ENCODE measurements around the gene TBX10. TPM values are rescaled to one million over a fixed set of nuclear protein-coding genes. Genes with fewer than 3 reads are reported as not detected.
"Not testable (repeated sequence)": the region's sequence is repeated elsewhere in the genome, so short reads cannot be mapped to it uniquely, and the experiment has no call there.

Gene TBX10
- not detected for total RNA-seq

DNA sequence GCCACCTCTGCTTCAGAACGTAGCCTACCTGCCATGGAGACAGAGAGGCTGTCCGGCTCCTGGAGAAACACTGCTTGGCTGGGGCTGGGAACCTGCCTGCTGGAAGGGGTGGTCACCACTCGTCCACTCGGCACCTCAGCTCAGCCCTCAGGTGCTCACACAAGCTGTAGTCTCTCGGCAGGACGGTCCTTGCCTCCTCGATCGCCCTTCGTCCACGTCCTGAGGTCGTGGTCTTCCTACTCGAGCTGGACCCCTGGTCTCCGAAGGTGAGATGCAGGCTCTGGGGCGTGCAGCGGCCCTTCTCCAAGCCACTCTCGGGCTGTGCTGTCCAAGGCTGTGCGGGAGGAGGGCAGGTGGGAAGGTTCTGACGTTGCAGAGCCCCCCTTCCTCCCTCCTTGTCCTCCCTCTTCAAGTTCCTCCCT, at the start of gene TBX10:
Gene TBX10, minus strand, starts transcription at position 326 of the 422 bp plus-strand sequence. Its CDS starts 291 bp downstream, at position 35.
- DNase-seq: no peak

DNA sequence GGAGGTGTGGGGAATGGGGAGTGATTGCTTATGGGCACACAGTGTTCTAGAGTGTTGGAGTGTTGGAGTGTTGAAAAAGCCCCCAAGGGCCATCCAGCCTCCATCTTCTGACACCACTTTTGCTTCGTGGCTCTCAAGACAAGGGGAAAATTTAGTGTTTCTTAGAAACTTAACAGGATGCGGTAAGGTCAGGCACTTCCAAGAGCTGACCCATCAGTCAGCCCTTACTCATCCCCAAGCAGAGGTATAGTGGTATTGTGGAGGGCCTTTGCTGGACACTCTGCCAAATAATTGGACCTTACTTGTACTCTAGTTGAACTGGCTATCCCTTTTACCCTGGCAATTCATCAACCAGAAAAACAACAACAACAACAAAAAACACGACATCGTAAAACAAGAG, 49.6 kb upstream of the TBX10 start:
- DNase-seq: no peak

DNA sequence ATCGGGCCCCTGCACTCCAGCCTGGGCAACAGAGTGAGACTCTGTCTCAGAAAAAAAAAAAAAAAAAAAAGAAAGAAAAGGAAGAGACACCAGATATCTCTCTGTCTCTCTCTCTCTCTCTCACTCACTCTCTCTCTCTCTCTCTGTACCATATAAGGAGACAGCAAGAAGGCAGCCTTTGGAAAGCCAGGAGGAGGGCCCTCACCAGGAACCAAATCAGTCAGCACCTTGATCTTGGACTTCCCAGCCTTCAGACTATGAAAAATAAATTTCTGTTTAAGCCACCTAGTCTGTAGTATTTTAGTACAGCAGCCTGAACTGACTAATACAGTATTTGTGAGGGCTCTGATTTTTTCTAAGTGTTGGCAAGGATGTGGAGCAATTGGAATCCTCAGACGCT, 48.4 kb upstream of the TBX10 start:
- DNase-seq: no peak

DNA sequence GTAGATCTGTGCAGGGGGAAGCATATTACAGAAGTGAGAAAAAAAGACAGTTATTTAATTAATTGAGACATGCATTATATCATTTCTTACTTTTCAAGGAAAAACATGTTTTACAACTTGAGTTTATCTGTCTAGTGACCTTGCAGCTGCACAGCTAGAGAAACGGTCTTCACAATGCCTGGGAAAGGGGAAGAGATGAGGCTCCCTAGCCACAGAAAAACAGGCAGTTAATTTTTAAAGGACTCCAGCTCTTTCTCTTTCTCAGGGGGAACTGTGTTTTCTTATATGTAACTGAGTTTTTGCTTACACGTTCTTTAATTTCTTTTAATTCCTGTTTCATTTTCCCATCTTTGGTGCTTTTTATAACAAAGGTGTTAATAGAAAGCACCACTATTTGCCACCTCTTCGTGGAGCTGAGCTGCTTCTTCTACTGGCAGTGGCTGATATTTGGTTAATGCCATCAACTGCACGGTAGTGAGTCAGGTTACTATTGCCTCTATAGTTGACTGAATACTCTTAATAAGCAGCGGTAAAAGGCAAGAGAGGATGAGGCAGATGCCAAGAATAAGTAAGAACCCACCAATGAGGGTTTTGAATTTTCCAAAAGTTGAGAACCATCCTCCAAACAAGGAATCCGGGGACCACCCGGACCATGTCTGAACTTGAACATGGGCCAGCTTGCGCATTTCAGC, 46.2 kb upstream of the TBX10 start:
- DNase-seq: not testable (repeated sequence)

DNA sequence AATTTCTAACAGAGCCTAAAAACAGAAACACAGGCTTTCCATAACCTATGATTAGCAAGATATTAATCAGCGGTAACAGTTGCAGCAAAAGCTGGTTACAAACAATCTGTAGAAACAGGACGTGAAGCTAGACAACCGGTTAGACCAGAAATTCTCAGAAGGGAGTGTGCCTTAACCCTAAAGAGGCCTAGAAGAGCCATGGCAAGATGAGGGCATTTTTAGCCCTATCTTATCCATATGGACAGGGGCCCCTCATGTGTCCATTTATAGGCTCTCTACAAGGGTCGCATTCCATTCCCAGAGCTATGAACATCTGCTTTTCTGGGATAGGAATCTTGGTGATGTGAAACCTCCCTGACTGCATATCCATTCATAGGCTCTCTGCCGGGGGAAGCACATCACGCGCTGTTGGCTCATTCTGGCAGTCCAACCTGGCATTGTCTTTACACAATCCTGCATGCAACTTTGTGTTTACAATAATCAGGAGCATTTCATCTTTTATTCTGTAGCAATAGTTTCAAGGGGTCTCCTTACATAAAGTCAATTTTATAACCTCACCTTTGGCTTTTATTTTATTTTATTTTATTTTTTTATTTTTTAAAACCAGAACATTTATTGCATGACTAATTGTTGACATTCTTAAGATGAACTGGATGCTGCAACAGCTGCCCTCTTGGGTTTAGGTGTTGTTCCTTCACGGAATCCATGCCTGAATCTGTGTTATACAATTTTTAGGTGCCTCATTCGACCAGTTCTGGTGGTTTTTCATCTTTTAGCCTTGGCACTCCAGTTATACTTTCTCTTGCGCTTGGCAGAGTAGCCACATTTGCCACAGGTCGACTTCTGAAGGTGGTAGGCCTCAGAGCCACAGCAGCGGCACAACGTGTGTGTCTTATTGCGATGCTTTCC, 42.8 kb upstream of the TBX10 start:
- DNase-seq: not testable (repeated sequence)

DNA sequence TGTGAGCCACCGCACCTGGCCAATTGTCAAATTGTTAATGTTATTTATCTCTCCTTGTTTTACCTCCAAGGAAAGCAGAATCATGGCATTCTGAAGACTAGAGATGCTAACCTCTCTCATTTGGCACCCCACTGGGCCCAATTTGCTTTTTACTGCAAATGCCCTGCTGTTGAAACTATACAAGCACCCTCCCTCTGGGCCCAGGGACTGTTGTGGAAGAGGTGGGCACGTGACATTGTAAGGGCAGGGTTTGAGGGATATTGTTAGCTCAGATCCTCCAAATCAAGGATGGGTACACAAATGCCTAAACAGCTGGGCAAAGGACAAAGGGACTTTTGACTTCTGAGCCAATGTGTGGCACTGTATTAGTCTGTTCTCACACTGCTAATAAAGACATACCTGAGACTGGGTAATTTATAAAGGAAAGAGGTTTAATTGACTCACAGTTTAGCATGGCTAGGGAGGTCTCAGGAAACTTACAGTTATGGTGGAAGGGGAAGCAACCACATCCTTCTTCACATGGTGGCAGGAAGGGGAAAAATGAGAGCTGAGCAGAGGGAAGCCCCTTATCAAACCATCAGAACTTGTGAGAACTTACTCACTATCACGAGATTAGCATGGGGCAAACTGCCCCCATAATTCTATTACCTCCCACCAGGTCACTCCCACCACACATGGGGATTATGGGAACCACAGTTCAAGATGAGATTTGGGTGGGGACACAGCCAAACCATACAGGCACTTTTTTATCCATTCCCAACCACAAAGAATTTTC, 41.3 kb upstream of the TBX10 start:
- DNase-seq: no peak

DNA sequence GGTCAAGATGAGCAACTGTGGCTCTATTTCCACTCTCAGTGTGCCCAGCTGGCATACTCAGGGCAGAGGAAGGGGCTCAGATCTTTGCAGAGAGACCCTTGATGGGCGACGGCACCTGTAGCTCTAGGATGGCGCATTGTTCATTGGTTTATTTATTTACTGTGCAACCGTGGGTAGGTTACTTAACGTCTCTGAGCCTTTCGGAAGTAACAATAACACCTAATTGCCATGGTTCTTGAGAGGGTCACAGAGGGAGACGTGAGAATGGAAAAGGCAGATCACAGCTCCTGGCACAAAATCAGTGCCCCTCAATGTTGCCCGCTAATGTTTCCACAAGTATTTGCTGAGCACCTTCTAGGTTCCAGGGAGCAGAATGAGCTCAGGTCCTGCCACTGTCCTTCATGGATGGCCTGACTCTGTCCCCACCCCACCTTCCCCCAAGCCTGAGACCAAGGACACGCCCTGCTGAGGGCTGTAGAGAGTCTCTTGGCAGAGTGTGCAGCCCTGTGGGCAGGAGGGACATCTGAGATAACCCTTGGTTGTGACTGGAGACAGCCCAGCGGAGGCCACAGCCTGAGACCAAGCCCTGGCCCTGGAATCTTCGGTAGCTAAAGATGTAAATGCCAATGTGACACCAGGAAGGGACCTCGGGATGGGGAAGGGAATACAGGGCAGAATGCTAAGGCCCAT, 35.6 kb upstream of the TBX10 start:
- DNase-seq: no peak

DNA sequence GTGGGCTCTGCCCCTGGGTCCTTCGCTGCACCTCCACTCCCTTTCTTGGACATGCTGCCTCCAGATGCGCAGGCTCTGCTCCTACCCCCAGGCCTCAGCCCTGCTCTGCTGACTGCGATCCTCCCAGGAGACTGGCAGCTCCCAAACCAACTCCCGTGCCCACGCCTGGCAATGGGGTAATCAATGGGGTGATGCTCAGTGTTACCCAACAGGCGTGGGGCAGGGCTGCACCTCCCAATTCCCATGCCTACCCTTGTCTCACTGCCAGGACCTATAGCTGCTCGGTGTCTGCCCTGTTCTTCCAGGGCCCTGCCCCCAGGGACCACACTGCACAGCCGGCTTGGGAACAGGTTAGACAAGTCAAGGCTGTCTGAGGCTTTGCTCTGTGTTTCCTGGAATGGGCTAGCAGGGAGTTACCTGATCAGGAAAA, 34.9 kb upstream of the TBX10 start, which contains the start of gene ALDH3B2:
Gene ALDH3B2, minus strand, starts transcription at position 182 of the 430 bp plus-strand sequence. CDS start 7,688 bp downstream, outside the sequence.
- peak; percentile 18 for DNase-seq

DNA sequence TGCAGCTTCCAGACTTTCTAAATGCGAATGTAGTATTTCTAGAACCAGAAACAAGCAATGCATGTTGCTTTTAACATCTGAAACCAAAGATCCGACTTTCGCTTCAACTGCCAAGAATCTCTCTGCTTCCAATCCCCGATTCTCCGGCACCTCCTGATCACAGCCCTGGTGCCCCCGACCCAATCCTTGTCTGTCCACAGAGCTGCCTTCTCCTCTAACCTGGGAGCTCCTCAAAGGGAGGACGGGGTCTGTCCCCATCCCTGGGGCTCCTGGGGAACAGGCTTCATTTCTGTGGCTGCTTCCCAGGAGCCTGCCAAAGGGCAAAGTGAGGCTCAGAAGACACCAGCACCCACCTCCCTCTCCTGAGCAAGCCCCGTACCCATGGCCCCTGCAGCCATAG, 34.3 kb upstream of the TBX10 start:
- no peak for DNase-seq

DNA sequence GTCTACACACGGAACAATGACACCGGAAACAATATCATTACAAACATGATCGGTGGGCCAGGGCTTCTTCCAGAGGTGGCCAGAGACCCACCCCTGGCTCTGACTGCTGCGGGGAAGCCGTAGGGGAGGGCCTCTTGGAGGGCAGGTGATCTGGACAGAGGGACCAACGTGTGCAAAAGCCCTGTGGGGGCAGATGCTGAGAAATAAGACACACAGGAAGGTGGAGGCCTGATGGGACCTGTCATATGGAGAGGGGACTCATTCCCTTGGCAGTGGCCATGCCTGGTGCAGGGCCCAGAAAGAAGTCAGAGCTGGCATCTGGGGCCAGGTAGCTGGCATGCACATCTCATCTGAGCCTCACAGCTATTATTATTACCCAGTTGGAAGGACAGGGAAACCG, 33.8 kb upstream of the TBX10 start:
- DNase-seq: no peak

DNA sequence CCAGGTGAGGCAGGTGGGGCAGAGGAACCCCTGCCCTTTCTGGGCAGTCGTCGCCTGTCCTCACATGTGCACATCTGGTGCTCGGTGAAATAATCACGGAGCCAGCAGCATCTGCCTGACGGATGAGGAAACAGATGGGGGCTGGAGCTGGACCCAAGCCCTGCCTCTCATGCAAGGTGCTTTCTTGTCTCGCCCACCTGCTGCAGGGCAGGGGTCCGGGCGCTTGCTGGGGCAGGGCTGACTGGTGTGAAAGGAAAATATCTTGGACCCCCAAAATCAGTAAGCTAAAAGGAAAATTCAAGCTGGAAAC, 31.6 kb upstream of the TBX10 start:
- DNase-seq: no peak

DNA sequence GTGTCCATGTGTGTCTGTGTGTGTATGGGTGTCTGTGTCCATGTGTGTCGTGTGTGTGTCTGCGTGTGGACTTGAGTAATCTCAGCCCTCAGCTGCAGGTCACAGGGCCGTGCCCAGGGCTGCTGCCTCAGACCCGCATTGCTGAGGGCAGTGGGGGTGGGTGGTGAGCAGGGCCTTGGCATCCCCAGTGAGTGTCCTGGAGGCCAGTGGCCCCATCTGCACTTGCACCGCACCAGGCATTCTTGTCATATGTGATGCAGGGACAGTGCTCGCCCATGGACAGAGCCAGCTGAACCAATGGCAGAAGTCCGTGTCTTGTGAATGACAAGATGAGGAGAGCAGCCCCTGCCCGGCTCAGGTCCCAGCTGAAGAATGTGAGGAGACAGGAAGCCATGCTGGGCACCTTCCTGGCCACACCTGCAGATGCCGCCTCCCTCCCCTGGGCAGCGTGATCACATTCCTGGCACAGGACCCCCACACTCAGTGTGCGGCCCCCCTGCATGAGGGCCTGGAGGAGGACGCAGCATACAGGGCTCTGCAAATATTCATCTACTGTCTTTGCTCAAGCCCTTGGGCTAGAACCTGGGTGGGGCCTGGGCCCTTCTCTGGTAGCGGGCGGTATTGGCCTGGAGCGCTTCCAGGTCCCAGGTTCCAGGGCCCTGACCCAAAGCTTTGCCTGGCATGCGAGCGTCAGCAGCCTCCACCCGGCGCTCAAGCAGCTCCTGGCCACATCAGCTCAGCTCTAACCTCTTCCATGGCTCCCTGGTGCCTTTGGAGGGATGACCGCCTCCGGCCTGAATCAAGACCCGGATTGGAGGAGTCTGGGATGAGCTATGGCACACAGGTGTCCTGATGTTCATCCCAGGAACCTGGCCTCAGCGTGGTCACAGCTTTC, 31.0 kb upstream of the TBX10 start:
- DNase-seq: no peak

DNA sequence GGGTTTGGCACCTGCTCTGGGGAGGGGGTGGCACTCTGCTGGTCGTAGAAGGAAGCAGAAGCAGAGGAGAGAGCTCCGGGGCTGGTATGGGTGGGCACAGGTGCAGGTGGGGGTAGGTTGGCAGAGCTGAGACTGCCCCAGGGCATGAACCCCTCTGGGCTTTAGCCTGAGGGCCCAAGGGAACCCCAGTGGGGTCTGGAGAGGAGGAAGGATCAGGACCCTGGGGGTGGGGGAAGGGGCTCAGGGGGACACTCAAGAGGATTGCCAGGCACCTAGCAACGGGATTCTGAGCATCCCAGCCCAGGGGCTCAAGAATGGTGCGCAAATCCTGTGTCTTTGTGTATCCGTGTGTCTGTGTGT, 28.6 kb upstream of the TBX10 start:
- no peak for DNase-seq

DNA sequence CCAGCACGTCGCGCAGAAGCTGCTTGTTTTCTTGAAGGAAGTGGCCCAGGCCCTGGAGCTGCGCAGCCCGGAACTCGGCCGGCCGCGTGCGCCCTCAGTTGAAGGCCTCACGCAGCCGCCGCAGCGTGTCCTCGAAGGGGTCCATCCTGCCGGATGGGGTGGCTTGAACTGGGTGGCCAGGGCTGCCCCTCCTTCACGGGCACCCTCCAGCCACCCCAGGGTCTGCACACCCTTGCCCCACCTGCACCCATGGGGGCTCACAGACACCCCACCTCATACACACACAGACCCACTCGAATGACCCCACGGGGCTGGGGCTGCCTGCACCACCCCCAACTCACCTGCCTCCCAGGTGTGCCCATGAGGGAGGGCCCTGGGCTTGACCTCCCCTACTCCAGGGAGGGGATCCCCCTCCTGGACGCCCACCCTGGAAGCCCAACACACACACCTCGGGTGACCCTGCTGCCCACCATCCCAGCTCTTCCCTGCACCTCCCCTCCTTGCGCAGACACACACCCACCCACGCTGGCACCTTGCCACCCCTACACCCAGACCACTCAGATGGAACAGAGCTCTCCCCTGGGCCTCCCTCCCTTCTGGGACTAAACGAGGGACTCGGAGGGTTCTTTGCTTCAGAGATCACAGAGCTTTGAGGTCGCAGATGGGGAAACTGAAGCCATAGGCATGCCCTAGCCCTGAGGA, 28.1 kb upstream of the TBX10 start:
- DNase-seq: no peak

DNA sequence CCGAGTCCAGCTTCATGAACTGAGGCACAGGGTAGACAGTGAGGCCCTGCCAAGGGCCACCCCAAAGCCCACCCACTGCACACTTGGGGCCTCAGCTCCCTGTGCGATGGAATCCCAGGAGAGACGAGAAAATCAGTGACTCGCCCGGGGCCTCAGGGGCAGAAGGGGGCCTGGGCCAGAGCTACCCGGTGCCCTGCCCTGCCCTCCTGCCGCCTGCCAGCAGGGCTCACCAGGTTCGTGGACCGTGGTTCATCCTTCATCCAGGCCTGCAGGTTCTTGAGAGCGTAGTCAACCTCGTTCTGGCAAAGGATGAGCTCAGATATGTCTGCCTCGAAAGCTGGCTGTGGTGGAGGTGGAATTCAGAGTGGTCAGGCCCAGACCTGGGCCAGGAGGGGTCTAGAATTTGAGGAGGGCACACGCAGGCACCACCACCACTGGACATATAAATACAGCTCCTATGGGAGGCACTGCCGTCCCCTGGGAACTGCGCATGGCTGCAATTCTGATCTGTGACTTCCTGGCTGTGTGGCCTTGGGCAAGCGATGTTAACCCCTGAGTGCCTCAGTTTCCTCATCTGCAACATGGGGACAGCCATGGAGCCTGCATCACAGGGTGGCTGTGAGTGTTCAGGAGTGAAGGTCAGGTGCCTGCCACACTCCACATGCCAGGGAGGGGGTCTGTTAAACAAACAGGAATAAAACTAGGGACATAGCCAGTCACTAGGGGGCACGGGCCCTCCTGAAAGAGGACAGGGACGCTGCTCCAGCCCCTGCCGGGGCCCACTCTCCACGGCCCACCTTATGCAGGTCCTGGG, 27.3 kb upstream of the TBX10 start:
- no peak for DNase-seq

DNA sequence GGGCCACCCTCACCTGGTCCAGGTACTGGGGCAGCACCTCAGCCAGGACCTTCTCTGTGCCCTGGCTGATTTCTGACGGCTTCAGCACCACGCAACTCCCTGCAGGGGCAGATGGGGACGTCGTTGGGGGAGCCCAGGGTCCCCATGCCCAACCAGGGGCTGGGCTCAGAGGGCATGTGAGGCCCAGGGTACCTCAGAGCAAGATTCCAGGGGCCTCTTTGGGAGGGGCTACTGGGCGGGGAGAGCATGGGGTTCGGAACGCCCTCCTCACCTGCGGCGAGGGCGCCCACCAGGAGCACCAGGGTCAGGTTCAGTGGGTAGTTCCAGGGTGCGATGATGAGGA, 26.7 kb upstream of the TBX10 start:
- no peak for DNase-seq

DNA sequence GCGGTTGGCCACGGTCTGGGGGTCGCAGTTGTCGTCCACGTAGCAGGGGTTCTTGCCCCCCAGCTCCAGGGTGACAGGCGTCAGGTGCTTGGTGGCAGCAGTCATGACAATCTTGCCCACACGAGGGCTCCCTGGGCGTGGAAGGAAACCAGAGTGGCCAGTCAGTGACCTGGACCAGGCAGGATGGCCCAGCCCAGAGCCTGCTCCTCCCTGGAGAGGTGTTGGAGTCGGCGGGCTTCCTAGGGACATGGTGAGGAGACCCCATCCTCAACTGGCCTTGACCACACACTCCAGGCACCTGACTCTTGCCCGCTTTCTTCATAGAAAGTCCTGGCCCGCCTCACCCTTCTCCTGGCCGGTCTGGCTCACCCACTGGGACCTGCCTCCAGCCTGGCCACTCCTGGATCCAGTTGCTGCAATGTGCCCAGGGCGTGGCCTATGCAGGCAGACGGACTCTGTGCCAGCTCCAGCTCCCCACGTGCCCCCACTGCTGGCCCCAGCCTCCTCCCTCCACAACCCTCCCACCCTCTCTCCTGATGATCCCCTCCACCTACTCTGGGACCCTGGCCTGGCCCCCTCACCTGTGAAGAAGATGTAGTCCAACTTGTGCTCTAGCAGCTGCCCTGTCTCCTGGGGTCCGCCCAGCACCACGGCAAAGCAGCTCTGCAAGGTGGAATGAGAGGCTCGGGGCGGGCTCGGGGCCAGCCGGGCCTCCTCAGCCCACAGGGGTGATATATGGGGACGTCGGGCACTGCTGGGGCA, 26.2 kb upstream of the TBX10 start:
- DNase-seq: no peak

DNA sequence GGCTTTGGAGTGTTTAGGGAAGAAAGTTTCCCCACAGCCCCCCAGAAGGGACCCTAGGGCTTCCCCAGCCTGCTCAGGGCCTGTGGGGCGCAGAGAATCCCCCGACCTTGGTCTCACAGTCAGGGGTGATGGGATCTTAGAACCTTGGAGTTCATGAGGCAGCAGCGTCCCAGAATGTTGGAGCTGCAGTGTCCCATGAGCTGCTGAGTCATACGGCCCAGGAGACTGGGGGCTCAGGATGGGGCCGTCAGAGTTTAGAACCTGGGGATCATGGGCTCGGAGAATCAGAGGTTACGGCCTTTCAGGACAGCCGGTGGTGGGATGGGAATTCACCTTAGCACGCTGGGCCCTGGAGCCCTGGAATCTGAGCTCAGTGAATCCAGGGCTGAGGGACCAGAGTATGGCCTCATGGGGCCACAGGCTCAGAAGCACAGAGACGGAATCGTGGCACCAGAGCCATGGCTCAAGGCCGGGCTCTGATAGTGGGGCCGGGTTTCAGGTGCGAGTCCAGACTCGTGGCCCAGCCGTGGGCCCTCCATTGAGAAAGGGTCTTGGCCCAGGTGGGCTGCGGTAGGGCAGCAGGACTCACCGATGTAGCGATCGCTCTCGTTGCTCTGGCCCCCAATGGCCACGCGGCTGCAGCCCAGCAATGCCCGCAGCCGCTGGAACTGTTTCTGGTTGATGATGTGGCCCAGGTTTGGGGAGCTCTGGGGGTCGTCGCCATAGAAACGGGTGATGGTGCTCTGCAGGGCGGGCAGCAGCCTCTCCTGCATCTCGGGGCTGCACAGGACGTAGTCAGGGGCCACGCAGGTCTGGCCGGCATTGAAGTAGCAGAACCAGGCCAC, 25.4 kb upstream of the TBX10 start:
- no peak for DNase-seq
